Measurements from ENCODE around the gene CD164L2.

CD164L2 gene

DNA sequence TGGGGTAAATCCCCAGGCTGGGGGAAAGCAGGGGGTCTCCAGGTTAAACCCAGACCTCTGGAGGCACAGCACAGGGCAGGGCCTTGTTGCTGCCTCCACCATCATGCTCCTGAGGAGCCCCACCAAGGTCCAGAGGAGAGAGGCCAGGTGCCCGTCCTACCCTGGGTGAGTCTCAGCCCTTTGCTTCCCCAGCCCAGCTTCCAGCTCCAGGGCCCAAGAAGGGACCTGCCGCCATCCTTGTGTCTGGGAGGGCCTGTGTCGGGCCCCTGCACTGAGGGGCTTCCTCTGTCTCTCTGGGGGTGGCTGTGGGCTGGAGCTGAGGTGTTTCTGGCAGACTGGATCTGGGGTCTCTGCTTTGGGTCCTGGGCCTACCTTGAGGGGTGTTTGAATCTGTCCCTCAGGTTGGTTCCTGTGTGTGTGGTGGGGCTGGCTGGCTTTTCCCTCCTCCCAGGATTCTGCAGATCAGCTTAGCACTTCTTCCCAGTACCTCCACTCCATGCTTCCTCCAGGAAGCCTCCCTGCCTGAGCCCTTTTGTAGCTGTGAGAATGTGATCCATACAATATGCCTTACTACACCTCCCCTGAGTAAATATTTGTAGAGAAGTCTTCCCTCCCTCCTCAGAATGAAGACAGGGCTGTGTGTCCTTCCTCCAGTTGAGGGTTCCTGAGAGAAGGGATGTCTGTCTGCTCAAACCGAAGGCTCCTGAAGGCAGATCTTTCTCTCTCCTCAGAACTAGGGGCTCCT, 15.4 kb upstream of the CD164L2 start:
- H3K27ac Mint-ChIP-seq: peak overlapping the region; percentile 17 to 61 (median 60)
- no peak for TF ChIP-seq CTCF (IDR thresholded peaks at IDR 0.05; ENCODE audit: unreplicated experiment in 3 of 3)
- peaks cover 52% of the 10 kb centered on the region for H3K4me1 Mint-ChIP-seq
- H3K4me3 Mint-ChIP-seq: no peak overlapping the region
- peaks cover 4% of the 10 kb centered on the region for H3K27me3 Mint-ChIP-seq (ENCODE audit: low read depth)
- H3K9me3 Mint-ChIP-seq: no peaks in the 10 kb centered on the region
- H3K36me3 Mint-ChIP-seq (ENCODE audit: low read depth): no peaks in the 10 kb centered on the region

DNA sequence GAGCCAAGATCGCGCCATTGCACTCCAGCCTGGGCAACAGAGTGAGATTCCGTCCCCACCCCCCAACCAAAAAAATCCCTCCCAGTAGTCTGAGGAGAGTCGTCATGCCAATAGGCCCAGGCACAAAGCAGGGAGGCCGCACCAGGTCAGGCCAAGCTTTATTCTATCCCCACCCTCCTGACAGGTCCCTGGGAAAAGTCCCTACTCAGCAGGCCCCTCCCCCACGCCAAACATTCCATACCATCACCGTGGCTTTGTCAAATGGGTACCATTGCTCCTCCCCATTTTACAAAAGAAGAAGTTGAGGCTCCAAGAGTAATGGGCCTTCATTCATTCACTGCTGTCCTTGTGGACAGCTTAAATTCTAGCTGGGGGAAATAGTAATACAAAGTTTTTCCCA, 14.6 kb upstream of the CD164L2 start:
- peak overlapping the region in 1 of 3 experiments; percentile 33 for H3K27ac Mint-ChIP-seq
- H3K27me3 Mint-ChIP-seq (ENCODE audit: low read depth): peaks cover 4% of the 10 kb centered on the region
- H3K36me3 Mint-ChIP-seq (ENCODE audit: low read depth): no peaks in the 10 kb centered on the region
- H3K4me1 Mint-ChIP-seq: peaks cover 43% of the 10 kb centered on the region
- no peak overlapping the region for H3K4me3 Mint-ChIP-seq
- H3K9me3 Mint-ChIP-seq: no peaks in the 10 kb centered on the region
- TF ChIP-seq CTCF (IDR thresholded peaks at IDR 0.05; ENCODE audit: unreplicated experiment in 3 of 3): no peak

DNA sequence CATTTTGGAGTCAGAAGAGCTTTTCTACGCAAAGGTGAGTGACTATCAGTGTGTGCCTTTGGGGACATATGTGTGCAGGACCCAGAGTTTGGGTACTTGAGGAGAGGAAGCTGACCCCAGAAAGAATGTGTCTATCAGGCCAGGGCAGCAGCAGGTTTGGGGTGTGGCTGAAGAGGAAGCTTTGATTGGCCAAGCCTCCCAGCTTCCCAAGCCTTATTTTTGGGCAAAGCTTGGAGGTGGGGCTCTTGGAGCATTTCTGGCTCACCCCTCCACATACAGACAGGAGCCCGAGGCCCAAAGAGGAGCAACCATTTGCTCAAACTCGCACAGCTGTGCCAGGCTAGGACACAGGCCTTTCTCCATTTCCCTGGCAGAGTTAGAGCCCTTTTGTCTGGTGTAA, 14.0 kb upstream of the CD164L2 start:
- TF ChIP-seq CTCF (IDR thresholded peaks at IDR 0.05; ENCODE audit: unreplicated experiment in 3 of 3): no peak
- H3K9me3 Mint-ChIP-seq: no peaks in the 10 kb centered on the region
- H3K27me3 Mint-ChIP-seq (ENCODE audit: low read depth): peaks cover 6% of the 10 kb centered on the region
- no peak overlapping the region for H3K4me3 Mint-ChIP-seq
- peak overlapping the region in 1 of 3 experiments; percentile 47 for H3K27ac Mint-ChIP-seq
- H3K4me1 Mint-ChIP-seq: peaks cover 40% of the 10 kb centered on the region
- H3K36me3 Mint-ChIP-seq (ENCODE audit: low read depth): no peaks in the 10 kb centered on the region

DNA sequence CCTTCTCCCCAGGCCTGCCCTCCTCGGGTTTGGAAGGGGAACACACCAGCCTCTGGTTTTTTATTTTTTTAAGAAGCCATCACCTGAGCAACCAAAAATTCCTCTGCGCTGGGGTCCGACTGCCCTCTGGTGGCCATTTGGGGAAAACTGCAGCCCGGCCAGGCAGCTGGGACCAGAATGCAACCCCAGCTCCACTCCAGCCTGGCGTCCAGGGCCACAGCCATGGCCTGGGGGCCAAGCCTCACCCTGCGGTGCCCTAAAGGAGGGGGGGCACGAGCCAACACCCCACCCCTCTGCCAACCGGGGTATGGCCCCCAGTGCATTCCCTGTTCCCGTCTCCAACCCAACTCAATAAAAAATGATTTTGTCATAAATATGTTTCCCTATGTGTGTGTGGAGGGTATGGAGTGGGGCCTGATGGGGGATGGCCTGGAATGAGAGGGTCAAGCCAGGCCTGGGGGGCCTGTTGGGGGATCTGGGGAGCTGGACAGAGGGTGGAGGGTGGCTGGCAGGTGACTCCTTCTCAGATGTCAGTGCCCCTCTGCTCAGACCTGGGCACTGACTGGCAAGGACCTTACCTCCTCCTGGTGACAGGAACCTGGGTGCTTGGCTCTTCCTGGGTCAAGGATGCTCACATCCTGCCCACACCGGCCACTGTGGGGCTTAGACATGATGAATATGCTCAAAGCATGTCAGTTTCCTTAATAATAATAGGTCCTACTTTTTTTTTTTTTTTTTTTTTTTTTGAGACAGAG, 12.5 kb upstream of the CD164L2 start:
- Mint-ChIP-seq H3K4me3 (peak overlapping the region in 2 of 3 experiments; percentile 44 to 45), H3K27ac (no peak overlapping the region), H3K4me1 (peaks cover 37% of the 10 kb centered on the region), H3K27me3 (ENCODE audit: low read depth) (peaks cover 11% of the 10 kb centered on the region), H3K9me3 (no peaks in the 10 kb centered on the region), H3K36me3 (ENCODE audit: low read depth) (no peaks in the 10 kb centered on the region)
- peak; percentile 86 to 96 (median 93) for TF ChIP-seq CTCF (IDR thresholded peaks at IDR 0.05; ENCODE audit: unreplicated experiment in 3 of 3)

DNA sequence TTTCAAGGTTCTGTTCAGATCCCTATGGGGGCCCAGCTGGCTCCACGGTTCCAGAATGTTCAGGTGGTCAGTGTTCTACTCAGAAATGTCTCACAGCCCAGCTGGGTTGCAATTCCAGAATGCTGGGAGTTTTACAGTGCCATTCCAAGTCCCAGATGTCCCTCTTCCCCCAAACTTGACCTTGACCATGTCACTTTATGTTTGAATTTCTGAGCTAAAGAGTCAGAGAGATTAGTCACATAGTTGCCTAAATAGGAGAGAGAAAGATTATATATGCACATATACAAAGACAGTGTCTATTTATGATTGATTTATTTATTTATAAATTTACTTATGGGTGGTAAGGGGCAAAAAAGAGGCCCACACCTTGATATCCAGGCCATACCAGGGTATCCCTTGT, 11.8 kb upstream of the CD164L2 start:
- H3K27me3 Mint-ChIP-seq (ENCODE audit: low read depth): peaks cover 11% of the 10 kb centered on the region
- H3K4me1 Mint-ChIP-seq: peaks cover 34% of the 10 kb centered on the region
- peak overlapping the region; percentile 62 to 65 (median 65) for H3K4me3 Mint-ChIP-seq
- H3K27ac Mint-ChIP-seq: no peak overlapping the region
- H3K36me3 Mint-ChIP-seq (ENCODE audit: low read depth): no peaks in the 10 kb centered on the region
- no peak for TF ChIP-seq CTCF (IDR thresholded peaks at IDR 0.05; ENCODE audit: unreplicated experiment in 3 of 3)
- H3K9me3 Mint-ChIP-seq: no peaks in the 10 kb centered on the region
